ENCODE measurements around the gene EFCAB5.

The EFCAB5 gene

GRCh38 chr17:29914819-29915537 lies 26.5 kb upstream of the EFCAB5 start:
- TF ChIP-seq POLR2AphosphoS5 (IDR thresholded peaks at IDR 0.05; ENCODE audit: low read depth, low read length), result no peak
- no peak for TF ChIP-seq PAX5 (IDR thresholded peaks at IDR 0.05; ENCODE audit: insufficient read depth, low read length, severe bottlenecking)
- no peak for TF ChIP-seq TAF1 (IDR thresholded peaks at IDR 0.05; ENCODE audit: low read depth, low read length)
- no peak for TF ChIP-seq SPI1 (IDR thresholded peaks at IDR 0.05; ENCODE audit: low read depth, low read length)
- no peak for TF ChIP-seq POU2F2 (IDR thresholded peaks at IDR 0.05; ENCODE audit: low read depth, low read length)
- TF ChIP-seq POLR2A (IDR thresholded peaks at IDR 0.05; ENCODE audit: low read depth, low read length), result no peak
- FAIRE-seq (peak; percentile 33), DNase-seq (ENCODE audit: insufficient read length, low spot score) (no peak)

GRCh38 chr17:29918016-29918415 lies 23.4 kb upstream of the EFCAB5 start:
- FAIRE-seq, result no peak
- TF ChIP-seq POLR2AphosphoS5 (IDR thresholded peaks at IDR 0.05; ENCODE audit: low read depth, low read length) (no peak), TAF1 (IDR thresholded peaks at IDR 0.05; ENCODE audit: low read depth, low read length) (no peak), SPI1 (IDR thresholded peaks at IDR 0.05; ENCODE audit: low read depth, low read length) (no peak)
- no peak for DNase-seq (ENCODE audit: insufficient read length, low spot score)

GRCh38 chr17:29918922-29919856 lies 22.2 kb upstream of the EFCAB5 start:
- no peak for DNase-seq (ENCODE audit: insufficient read length, low spot score)
- TF ChIP-seq PAX5 (IDR thresholded peaks at IDR 0.05; ENCODE audit: insufficient read depth, low read length, severe bottlenecking) (no peak), POU2F2 (IDR thresholded peaks at IDR 0.05; ENCODE audit: low read depth, low read length) (no peak), POLR2AphosphoS5 (IDR thresholded peaks at IDR 0.05; ENCODE audit: low read depth, low read length) (no peak), TAF1 (IDR thresholded peaks at IDR 0.05; ENCODE audit: low read depth, low read length) (no peak), POLR2A (IDR thresholded peaks at IDR 0.05; ENCODE audit: low read depth, low read length) (no peak), SPI1 (IDR thresholded peaks at IDR 0.05; ENCODE audit: low read depth, low read length) (no peak)
- FAIRE-seq, result no peak

- no peak for FAIRE-seq
- TF ChIP-seq POLR2A (IDR thresholded peaks at IDR 0.05; ENCODE audit: low read depth, low read length), result no peak
- no peak for TF ChIP-seq POLR2AphosphoS5 (IDR thresholded peaks at IDR 0.05; ENCODE audit: low read depth, low read length)
- no peak for TF ChIP-seq SPI1 (IDR thresholded peaks at IDR 0.05; ENCODE audit: low read depth, low read length)
- no peak for TF ChIP-seq PAX5 (IDR thresholded peaks at IDR 0.05; ENCODE audit: insufficient read depth, low read length, severe bottlenecking)
- no peak for TF ChIP-seq POU2F2 (IDR thresholded peaks at IDR 0.05; ENCODE audit: low read depth, low read length)
- TF ChIP-seq TAF1 (IDR thresholded peaks at IDR 0.05; ENCODE audit: low read depth, low read length), result no peak
- DNase-seq (ENCODE audit: insufficient read length, low spot score), result no peak
These were observed 16.6 kb upstream of the EFCAB5 start for GRCh38 chr17:29924786-29925185.

GRCh38 chr17:29927546-29927945 lies 13.9 kb upstream of the EFCAB5 start:
- no peak for DNase-seq (ENCODE audit: insufficient read length, low spot score)
- FAIRE-seq, result no peak
- no peak for TF ChIP-seq SPI1 (IDR thresholded peaks at IDR 0.05; ENCODE audit: low read depth, low read length)
- TF ChIP-seq TAF1 (IDR thresholded peaks at IDR 0.05; ENCODE audit: low read depth, low read length), result no peak
- no peak for TF ChIP-seq POLR2A (IDR thresholded peaks at IDR 0.05; ENCODE audit: low read depth, low read length)
- TF ChIP-seq PAX5 (IDR thresholded peaks at IDR 0.05; ENCODE audit: insufficient read depth, low read length, severe bottlenecking), result no peak

GRCh38 chr17:29929006-29929532 lies 12.4 kb upstream of the EFCAB5 start:
- FAIRE-seq (no peak), DNase-seq (ENCODE audit: insufficient read length, low spot score) (no peak)
- TF ChIP-seq TAF1 (IDR thresholded peaks at IDR 0.05; ENCODE audit: low read depth, low read length), result no peak
- no peak for TF ChIP-seq POLR2A (IDR thresholded peaks at IDR 0.05; ENCODE audit: low read depth, low read length)
- no peak for TF ChIP-seq POLR2AphosphoS5 (IDR thresholded peaks at IDR 0.05; ENCODE audit: low read depth, low read length)
- TF ChIP-seq SPI1 (IDR thresholded peaks at IDR 0.05; ENCODE audit: low read depth, low read length), result no peak
- TF ChIP-seq POU2F2 (IDR thresholded peaks at IDR 0.05; ENCODE audit: low read depth, low read length), result no peak
- TF ChIP-seq PAX5 (IDR thresholded peaks at IDR 0.05; ENCODE audit: insufficient read depth, low read length, severe bottlenecking), result no peak

GRCh38 chr17:29929533-29930408 lies 11.7 kb upstream of the EFCAB5 start, which contains the start of gene SSH2:
Gene SSH2, minus strand, starts transcription at chr17:29930228. Its CDS starts 228 bp downstream, at chr17:29930000.
- peak; percentile 63 for DNase-seq (ENCODE audit: insufficient read length, low spot score)
- FAIRE-seq, result peak; percentile 96
- TF ChIP-seq POLR2A (IDR thresholded peaks at IDR 0.05; ENCODE audit: low read depth, low read length) (peak; percentile 60), POLR2AphosphoS5 (IDR thresholded peaks at IDR 0.05; ENCODE audit: low read depth, low read length) (peak; percentile 74), SPI1 (IDR thresholded peaks at IDR 0.05; ENCODE audit: low read depth, low read length) (peak; percentile 72), PAX5 (IDR thresholded peaks at IDR 0.05; ENCODE audit: insufficient read depth, low read length, severe bottlenecking) (peak; percentile 95), TAF1 (IDR thresholded peaks at IDR 0.05; ENCODE audit: low read depth, low read length) (no peak), POU2F2 (IDR thresholded peaks at IDR 0.05; ENCODE audit: low read depth, low read length) (0 out of 2 replicates have a peak, but pooled peaks have one; percentile 10)

GRCh38 chr17:29930409-29931010 lies 10.9 kb upstream of the EFCAB5 start:
- no peak for FAIRE-seq
- TF ChIP-seq SPI1 (IDR thresholded peaks at IDR 0.05; ENCODE audit: low read depth, low read length) (no peak), POLR2AphosphoS5 (IDR thresholded peaks at IDR 0.05; ENCODE audit: low read depth, low read length) (no peak), TAF1 (IDR thresholded peaks at IDR 0.05; ENCODE audit: low read depth, low read length) (no peak), POLR2A (IDR thresholded peaks at IDR 0.05; ENCODE audit: low read depth, low read length) (no peak), POU2F2 (IDR thresholded peaks at IDR 0.05; ENCODE audit: low read depth, low read length) (no peak), PAX5 (IDR thresholded peaks at IDR 0.05; ENCODE audit: insufficient read depth, low read length, severe bottlenecking) (no peak)
- DNase-seq (ENCODE audit: insufficient read length, low spot score), result no peak

All from GM12891 (cell line).